GM12891 (cell line): Measurements from ENCODE around the gene SPATS2.

Experiments used
- POLR2A ChIP-seq: IDR thresholded peaks from 2 replicates; pipeline ENCODE4 v1.6.1; 2011; ENCODE audit warnings: low read depth, low read length, control low read depth
- TAF1 ChIP-seq: IDR thresholded peaks from 2 replicates; pipeline ENCODE4 v1.6.1; 2011; ENCODE audit warnings: low read depth, low read length, control low read depth

DNA sequence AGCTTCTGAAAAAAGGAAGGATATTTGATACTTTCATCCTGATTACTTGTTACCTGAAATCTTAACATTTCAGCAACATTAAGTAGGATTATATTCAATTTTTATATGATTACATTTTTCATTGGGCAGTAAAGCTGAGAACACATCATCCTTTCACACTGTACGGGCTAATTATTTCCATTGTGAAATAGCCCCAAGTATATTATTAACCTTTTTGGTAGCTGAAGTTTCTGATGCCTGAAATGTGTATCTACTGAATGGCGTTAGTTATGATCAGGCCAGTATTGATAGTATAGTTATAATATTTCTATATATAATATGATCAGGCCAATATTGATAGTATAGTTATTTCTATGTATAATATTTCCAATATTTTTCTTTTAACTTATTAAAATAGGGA, 10.1 kb downstream of the SPATS2 start:
- no peak for TF ChIP-seq POLR2A
- TF ChIP-seq TAF1, result no peak
